ENCODE measurements around the gene HDDC2. TPM values are rescaled to one million over a fixed set of nuclear protein-coding genes. Genes with fewer than 3 reads are reported as not detected.

HDDC2 gene
- total and polyA plus RNA-seq, 9 of the 15 experiments (the other 6 are each of a cell fraction or from before 2014, with no cell fraction given), result 194 to 632 (median 294) TPM

DNA sequence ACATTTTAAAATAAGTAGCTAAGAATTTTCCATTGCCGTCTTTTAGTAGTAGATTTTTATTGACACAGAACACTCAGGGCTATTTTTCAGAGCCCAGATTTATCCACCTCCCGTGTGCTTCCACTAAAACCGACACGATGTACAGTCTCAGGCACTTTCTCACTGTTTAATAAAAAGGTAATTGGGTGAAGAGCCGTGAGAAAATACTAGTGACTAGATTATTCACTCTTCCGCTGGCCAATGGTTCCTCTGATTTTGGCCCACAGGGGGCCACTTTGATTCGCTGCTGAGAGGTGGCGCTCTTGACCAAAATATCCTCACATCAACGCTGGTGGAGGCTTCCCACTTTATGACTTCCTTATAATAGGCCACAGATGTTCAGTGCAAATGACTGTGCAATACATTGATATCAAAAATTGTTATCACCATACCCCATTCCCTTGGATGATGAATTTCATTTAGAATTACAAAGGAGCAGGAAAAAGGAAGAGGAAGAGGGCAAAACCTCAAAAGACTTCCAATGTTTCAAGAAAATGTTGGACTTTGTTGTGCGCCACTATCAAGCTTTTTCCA is 12.3 kb upstream of the HDDC2 start (continued):
- TF ChIP-seq FOXP1 (CRISPR knock-in tag; IDR thresholded peaks at IDR 0.05), result no peak

DNA sequence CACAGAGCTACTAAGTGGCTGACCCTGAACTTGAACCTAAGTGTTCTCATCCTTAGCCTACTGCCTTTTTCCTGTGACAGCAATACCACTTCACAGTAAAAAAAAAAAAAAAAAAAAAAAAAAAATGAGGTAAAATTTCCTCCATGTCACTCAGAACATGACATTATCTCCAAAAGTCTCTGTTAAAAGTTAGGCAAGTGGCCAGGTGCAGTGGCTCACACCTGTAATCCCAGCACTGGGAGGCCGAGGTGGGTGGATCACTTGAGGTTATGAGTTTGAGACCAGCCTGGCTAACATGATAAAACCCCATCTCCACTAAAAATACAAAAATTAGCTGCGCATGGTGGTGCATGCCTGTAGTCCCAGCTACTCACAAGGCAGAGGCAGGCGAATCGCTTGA is 11.2 kb upstream of the HDDC2 start:
- no peaks in the 10 kb centered on the region for H3K9me1 ChIP-seq (ENCODE audit: control insufficient read depth, insufficient read depth, low read length)
- no peaks in the 10 kb centered on the region for H3K79me2 ChIP-seq (ENCODE audit: control insufficient read depth, insufficient read depth, low read length)
- DNase-seq (ENCODE audit: extremely low read depth in 1 of 4, low spot score in 3 of 4) (no peak), ATAC-seq (no peak), FAIRE-seq (no peak)
- ChIA-PET POLR2A (no interaction called here), CTCF (ENCODE audit: low intra/inter-chr PET ratio) (interaction anchor here (2.0 to 2.2 kb wide), 2 partner anchors 446 to 456 kb away, joined by 9 to 17 read pairs; no protein-coding TSS in a partner anchor)
- peaks cover 4 to 5% of the 10 kb centered on the region in 2 experiments; a peak in 3 of 5 replicates for H3K27me3 ChIP-seq (ENCODE audit: control insufficient read depth in 2 of 2, insufficient read depth in 2 of 2, low read length in 2 of 2)
- intact Hi-C loops (cut with micrococcal nuclease), result loop anchor here (10.0 kb wide), 3 partner anchors 162 to 862 kb away; no protein-coding TSS in a partner anchor
- 48% methylated on average over 4 of the region's 4 CpGs for WGBS (ENCODE audit: insufficient coverage, low coverage, missing lambda C conversion rate)
- in situ Hi-C loops (cut with MboI), result loop anchor here (5.0 kb wide), 2 partner anchors 444 to 659 kb away; no protein-coding TSS in a partner anchor
- H3K27ac ChIP-seq (ENCODE audit: extremely low read depth, low read depth, low read length), result no peak overlapping the region
- BruUV-seq (replicated peaks), result no TSS peak
- H3K9me3 ChIP-seq (replicated peaks; ENCODE audit: control insufficient read depth, insufficient read depth, low read depth, low read length), result no peaks in the 10 kb centered on the region
- H2AFZ ChIP-seq (ENCODE audit: low read depth, low read length), result no peak overlapping the region
- H3K4me3 ChIP-seq, result no peak overlapping the region
- no peak overlapping the region for H3K9ac ChIP-seq (ENCODE audit: insufficient read depth in 1 of 2, low read depth in 2 of 2, low read length in 2 of 2)
- no peak overlapping the region for H3K4me2 ChIP-seq (ENCODE audit: insufficient read depth, low read length)
- H3K36me3 ChIP-seq (ENCODE audit: control insufficient read depth, insufficient read depth, low read length), result no peaks in the 10 kb centered on the region
- peaks cover 6 to 8% of the 10 kb centered on the region in 2 experiments; a peak in 3 of 5 replicates for H3K4me1 ChIP-seq (replicated peaks in 1 of 2; ENCODE audit: control insufficient read depth in 2 of 2, insufficient read depth in 2 of 2, low read length in 2 of 2)
- H4K20me1 ChIP-seq (replicated peaks; ENCODE audit: control insufficient read depth, insufficient read depth, low read length), result no peaks in the 10 kb centered on the region
- no peak for TF ChIP-seq ZKSCAN8 (CRISPR knock-in tag; IDR thresholded peaks at IDR 0.05)
- TF ChIP-seq DDX20 (tag; IDR thresholded peaks at IDR 0.05; ENCODE audit: low read depth), result no peak
- no peak for TF ChIP-seq ZBTB1 (CRISPR knock-in tag; IDR thresholded peaks at IDR 0.05; ENCODE audit: borderline replicate concordance, low read depth)
- no peak for TF ChIP-seq KLF10 (CRISPR knock-in tag; IDR thresholded peaks at IDR 0.05)
- TF ChIP-seq TCF3 (CRISPR knock-in tag; IDR thresholded peaks at IDR 0.05), result no peak
- TF ChIP-seq HSF4 (CRISPR knock-in tag; IDR thresholded peaks at IDR 0.05; ENCODE audit: borderline replicate concordance), result no peak
- TF ChIP-seq LCOR (CRISPR knock-in tag; IDR thresholded peaks at IDR 0.05), result no peak
- no peak for TF ChIP-seq ELF4 (CRISPR knock-in tag; IDR thresholded peaks at IDR 0.05)
- TF ChIP-seq RBM39 (optimal IDR thresholded peaks at IDR 0.05; ENCODE audit: low read depth, low read length), result no peak
- no peak for TF ChIP-seq ZBTB49 (CRISPR knock-in tag; IDR thresholded peaks at IDR 0.05; ENCODE audit: borderline replicate concordance)
- no peak for TF ChIP-seq TSC22D4 (tag; IDR thresholded peaks at IDR 0.05)
- TF ChIP-seq NFXL1 (CRISPR knock-in tag; IDR thresholded peaks at IDR 0.05), result no peak
- no peak for TF ChIP-seq ELF1 (tag; IDR thresholded peaks at IDR 0.05)
- TF ChIP-seq, protein P1, sequence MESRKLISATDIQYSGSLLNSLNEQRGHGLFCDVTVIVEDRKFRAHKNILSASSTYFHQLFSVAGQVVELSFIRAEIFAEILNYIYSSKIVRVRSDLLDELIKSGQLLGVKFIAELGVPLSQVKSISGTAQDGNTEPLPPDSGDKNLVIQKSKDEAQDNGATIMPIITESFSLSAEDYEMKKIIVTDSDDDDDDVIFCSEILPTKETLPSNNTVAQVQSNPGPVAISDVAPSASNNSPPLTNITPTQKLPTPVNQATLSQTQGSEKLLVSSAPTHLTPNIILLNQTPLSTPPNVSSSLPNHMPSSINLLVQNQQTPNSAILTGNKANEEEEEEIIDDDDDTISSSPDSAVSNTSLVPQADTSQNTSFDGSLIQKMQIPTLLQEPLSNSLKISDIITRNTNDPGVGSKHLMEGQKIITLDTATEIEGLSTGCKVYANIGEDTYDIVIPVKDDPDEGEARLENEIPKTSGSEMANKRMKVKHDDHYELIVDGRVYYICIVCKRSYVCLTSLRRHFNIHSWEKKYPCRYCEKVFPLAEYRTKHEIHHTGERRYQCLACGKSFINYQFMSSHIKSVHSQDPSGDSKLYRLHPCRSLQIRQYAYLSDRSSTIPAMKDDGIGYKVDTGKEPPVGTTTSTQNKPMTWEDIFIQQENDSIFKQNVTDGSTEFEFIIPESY (CRISPR knock-in tag; IDR thresholded peaks at IDR 0.05), result no peak
- no peak for TF ChIP-seq NFATC3 (IDR thresholded peaks at IDR 0.05)
- no peak for TF ChIP-seq HMGN3 (IDR thresholded peaks at IDR 0.05; ENCODE audit: borderline replicate concordance, extremely low read depth, insufficient read length, low read depth, low read length)
